Panc1 (cell line): ENCODE measurements around the gene MEGF9. TPM values are rescaled to one million over a fixed set of nuclear protein-coding genes. Genes with fewer than 3 reads are reported as not detected.

Experiments
- ATAC-seq: fragments of 200-7000 bp; cut with Tn5 transposase; 2 replicates; pipeline ENCODE4 v1.9.1; 2020; ENCODE audit warnings: mild to moderate bottlenecking, moderate library complexity
- BruUV-seq: library from RNA; stranded (reverse); fragments of 400-500 nt; replicated peaks from 2 replicates; lab custom pipeline; 2021; lab: Mats Ljungman, UMichigan
- CTCF ChIA-PET: fragments of 300-600 bp; sonication (Branson Sonifier 250); formaldehyde crosslinking; loops from one replicate; lab custom pipeline; 2022; ENCODE audit warnings: antibody characterized with exemption; lab: Charles Lee
- POLR2A ChIA-PET: fragments of 300-600 bp; sonication (Branson Sonifier 250); formaldehyde crosslinking; loops from one replicate; lab custom pipeline; 2022; ENCODE audit warnings: antibody characterized with exemption; lab: Charles Lee
- DNase-seq: peaks from one replicate; pipeline ENCODE4 v3.0.0-alpha.2; 2010; ENCODE audit warnings: low read depth, low spot score
- H3K27ac ChIP-seq: 2 replicates; pipeline ENCODE4 v1.5.1; 2011; ENCODE audit warnings: mild to moderate bottlenecking, low read length, inconsistent platforms
- H3K27me3 ChIP-seq: fragments of 200-500 bp; sonication (Bioruptor generic); 2 replicates; pipeline ENCODE4 v1.6.0; 2014; ENCODE audit warnings: low read length, inconsistent platforms; ENCODE audit not compliant: control insufficient read depth, insufficient read depth
- H3K36me3 ChIP-seq: fragments of 200-500 bp; sonication (Bioruptor generic); 2 replicates; pipeline ENCODE4 v1.5.1; 2014; ENCODE audit warnings: inconsistent platforms, mild to moderate bottlenecking, low read length, moderate library complexity; ENCODE audit not compliant: control insufficient read depth, insufficient read depth
- H3K4me1 ChIP-seq: 2 replicates; pipeline ENCODE4 v1.5.1; 2011; ENCODE audit warnings: inconsistent platforms, mild to moderate bottlenecking, low read length, moderate library complexity; ENCODE audit not compliant: control insufficient read depth, insufficient read depth
- H3K4me3 ChIP-seq, 2 experiments: 2 replicates each; pipeline ENCODE4 v1.5.1; 2011 to 2012; ENCODE audit warnings: low read depth in 2 of 2, low read length in 2 of 2, mild to moderate bottlenecking in 2 of 2, inconsistent platforms in 1 of 2, moderate library complexity in 1 of 2
- H3K9me3 ChIP-seq: fragments of 200-500 bp; sonication (Bioruptor generic); 2 replicates; pipeline ENCODE4 v1.5.1; 2014; ENCODE audit warnings: low read depth, mild to moderate bottlenecking, inconsistent platforms, low read length, moderate library complexity; ENCODE audit not compliant: control insufficient read depth, insufficient read depth
- CTCF ChIP-seq: fragments of 450-650 bp; IDR thresholded peaks from 2 replicates; pipeline ENCODE4 v1.5.1; 2017; ENCODE audit warnings: mild to moderate bottlenecking
- POLR2AphosphoS5 ChIP-seq: IDR thresholded peaks from 2 replicates; pipeline ENCODE4 v1.6.1; 2012; ENCODE audit warnings: mild to moderate bottlenecking, low read depth, low read length, moderate library complexity
- REST ChIP-seq, 2 experiments: IDR thresholded peaks; 2 replicates each; pipeline ENCODE4 v1.6.1; 2011 to 2012; ENCODE audit warnings: low read depth in 2 of 2, control low read depth in 1 of 2, low read length in 1 of 2, mild to moderate bottlenecking in 1 of 2, moderate library complexity in 1 of 2; ENCODE audit not compliant: insufficient read depth in 1 of 2
- SIN3A ChIP-seq: IDR thresholded peaks from 2 replicates; pipeline ENCODE4 v1.6.1; 2012; ENCODE audit warnings: low read depth, mild to moderate bottlenecking, low read length, moderate library complexity, borderline replicate concordance; ENCODE audit not compliant: insufficient read depth
- TCF7L2 ChIP-seq: IDR thresholded peaks from 2 replicates; pipeline ENCODE4 v1.6.1; 2011; ENCODE audit warnings: mild to moderate bottlenecking, low read depth, low read length, inconsistent platforms
- in situ Hi-C: cut with HindIII; loops from 2 replicates; pipeline ENCODE4 v1.10.0; 2016; ENCODE audit warnings: low sequenced_read_pairs, low pct_unique_long_range_greater_than_20kb
- intact Hi-C: fragments of 100-400 bp; cut with micrococcal nuclease; formaldehyde crosslinking; loops from one replicate; pipeline ENCODE4 v1.10.0; 2022; ENCODE audit not compliant: unreplicated experiment
- total RNA-seq: library from RNA; stranded (reverse); gene quantifications from one replicate; pipeline ENCODE4 v1.2.1, GENCODE V29; 2021; ENCODE audit not compliant: unreplicated experiment

MEGF9 gene
- total RNA-seq, 1 experiment from 2014 or later = 6.3 TPM

- no peaks in the 10 kb centered on the region for H3K4me1 ChIP-seq
- no peaks in the 10 kb centered on the region for H3K27me3 ChIP-seq
- TF ChIP-seq CTCF = no peak
- H3K9me3 ChIP-seq = no peaks in the 10 kb centered on the region
- in situ Hi-C loops = no loop called here
- DNase-seq (no peak), ATAC-seq (no peak)
- H3K27ac ChIP-seq = no peak overlapping the region
- CTCF ChIA-PET = no interaction called here
- H3K4me3 ChIP-seq = no peak overlapping the region
- BruUV-seq = no TSS peak
- intact Hi-C loops = no loop called here
- H3K36me3 ChIP-seq = no peaks in the 10 kb centered on the region
- POLR2A ChIA-PET = no interaction called here
These were observed 59.2 kb downstream of the MEGF9 start for GRCh38 chr9:120655005-120655622.

- H3K4me1 ChIP-seq = no peaks in the 10 kb centered on the region
- H3K27me3 ChIP-seq = no peaks in the 10 kb centered on the region
- intact Hi-C loops = no loop called here
- H3K9me3 ChIP-seq = no peaks in the 10 kb centered on the region
- no peak for DNase-seq
- no peaks in the 10 kb centered on the region for H3K36me3 ChIP-seq
- no peak overlapping the region for H3K4me3 ChIP-seq
- BruUV-seq = no TSS peak
- POLR2A ChIA-PET = interaction anchor here (0.6 kb wide), 1 partner anchor 43 kb away, joined by 5 read pairs; no protein-coding TSS in a partner anchor
- CTCF ChIA-PET = no interaction called here
- ATAC-seq = no peak
- in situ Hi-C loops = no loop called here
- TF ChIP-seq SIN3A (no peak), POLR2AphosphoS5 (no peak), CTCF (no peak), REST (IDR thresholded peaks at IDR 0.05; ENCODE audit: insufficient read depth in 1 of 2, low read depth in 2 of 2, low read length in 1 of 2) (no peak), TCF7L2 (no peak)
- H3K27ac ChIP-seq = no peak overlapping the region
These were observed 60.0 kb downstream of the MEGF9 start for GRCh38 chr9:120654272-120654671.
